SK-N-SH (cell line): Measurements from ENCODE around the gene CCDC167. TPM values are rescaled to one million over a fixed set of nuclear protein-coding genes. Genes with fewer than 3 reads are reported as not detected.

Experiments
- CTCF ChIA-PET: fragments of 300-600, 350-600 bp; formaldehyde crosslinking; extraction: SDS; loops from one replicate; lab custom pipeline; 2021; lab: Yijun Ruan, JAX
- POLR2A ChIA-PET: fragments of 350-600 bp; sonication (Branson Sonifier 250); formaldehyde crosslinking; extraction: SDS; loops from one replicate; lab custom pipeline; 2020; ENCODE audit warnings: antibody characterized with exemption, inconsistent platforms; lab: Yijun Ruan, JAX
- DNase-seq: peaks from one replicate; pipeline ENCODE4 v3.0.0; 2012
- H2AFZ ChIP-seq: fragments of 200-600 bp; sonication (generic); 2 replicates; pipeline ENCODE4 v1.8.1; 2016; ENCODE audit warnings: antibody characterized with exemption, mild to moderate bottlenecking, low read depth
- H3F3A ChIP-seq: fragments of 200-600 bp; sonication (generic); replicated peaks from 2 replicates; pipeline ENCODE3; 2016; ENCODE audit warnings: antibody characterized with exemption, mild to moderate bottlenecking; ENCODE audit not compliant: insufficient read depth
- H3K27ac ChIP-seq, 2 experiments: fragments of 200-500 bp in 1 of 2; fragments of 200-600 bp in 1 of 2; sonication (Bioruptor generic) in 1 of 2; sonication (generic), shearing (Covaris generic) in 1 of 2; 2 replicates each; pipeline versions ENCODE4 v1.5.1 to v1.6.1; 2014 to 2016; ENCODE audit warnings: low read depth in 2 of 2, inconsistent platforms in 1 of 2, low read length in 1 of 2, mild to moderate bottlenecking in 1 of 2, mixed read lengths in 1 of 2
- H3K27me3 ChIP-seq: fragments of 200-600 bp; sonication (generic), shearing (Covaris generic); 2 replicates; pipeline ENCODE4 v1.6.1; 2016; ENCODE audit warnings: mixed run types; ENCODE audit not compliant: insufficient read depth
- H3K36me3 ChIP-seq, 2 experiments: fragments of 200-500 bp in 1 of 2; fragments of 200-600 bp in 1 of 2; sonication (Bioruptor generic) in 1 of 2; sonication (generic) in 1 of 2; replicated peaks in 1 of 2; 2 replicates each; pipeline versions ENCODE3 to v1.5.1; 2014 to 2016; ENCODE audit warnings: low read length in 1 of 2, mild to moderate bottlenecking in 1 of 2; ENCODE audit not compliant: insufficient read depth in 2 of 2, control insufficient read depth in 1 of 2
- H3K4me1 ChIP-seq, 2 experiments: fragments of 200-500 bp in 1 of 2; fragments of 200-600 bp in 1 of 2; sonication (Bioruptor generic) in 1 of 2; sonication (generic), shearing (Covaris generic) in 1 of 2; 2 replicates each; pipeline versions ENCODE4 v1.5.1 to v1.6.1; 2014 to 2016; ENCODE audit warnings: low read depth in 1 of 2, low read length in 1 of 2, mixed run types in 1 of 2; ENCODE audit not compliant: insufficient read depth in 2 of 2, control insufficient read depth in 1 of 2
- H3K4me2 ChIP-seq: fragments of 200-600 bp; sonication (generic), shearing (Covaris generic); 2 replicates; pipeline ENCODE4 v1.6.1; 2017; ENCODE audit warnings: mixed run types
- H3K4me3 ChIP-seq, 2 experiments: fragments of 200-500 bp in 1 of 2; fragments of 200-600 bp in 1 of 2; sonication (Bioruptor generic) in 1 of 2; sonication (generic), shearing (Covaris generic) in 1 of 2; 2 replicates each; pipeline versions ENCODE4 v1.5.1 to v1.8.1; 2014 to 2016; ENCODE audit warnings: low read depth in 2 of 2, inconsistent platforms in 1 of 2, low read length in 1 of 2, mild to moderate bottlenecking in 1 of 2, mixed read lengths in 1 of 2, moderate library complexity in 1 of 2
- H3K79me2 ChIP-seq: fragments of 200-600 bp; sonication (generic); 2 replicates; pipeline ENCODE4 v1.8.1; 2017; ENCODE audit warnings: mild to moderate bottlenecking; ENCODE audit not compliant: insufficient read depth
- H3K9ac ChIP-seq: fragments of 200-600 bp; sonication (generic); 2 replicates; pipeline ENCODE4 v1.6.1; 2017; ENCODE audit warnings: mixed run types
- H3K9me2 ChIP-seq: fragments of 200-600 bp; sonication (generic); 2 replicates; pipeline ENCODE4 v1.6.1; 2017; ENCODE audit warnings: mixed run types
- H3K9me3 ChIP-seq: fragments of 200-600 bp; sonication (generic); 2 replicates; pipeline ENCODE4 v1.6.1; 2017; ENCODE audit warnings: mixed run types, mild to moderate bottlenecking, moderate library complexity
- H4K20me1 ChIP-seq: fragments of 200-600 bp; sonication (generic); 2 replicates; pipeline ENCODE4 v1.6.1; 2017; ENCODE audit warnings: mild to moderate bottlenecking, mixed run types; ENCODE audit not compliant: insufficient read depth
- CHD2 ChIP-seq: fragments of 150-350 bp; IDR thresholded peaks from 2 replicates; pipeline ENCODE4 v1.6.1; 2018; ENCODE audit warnings: low read length; ENCODE audit not compliant: partially characterized antibody
- ELF1 ChIP-seq: IDR thresholded peaks from 2 replicates; pipeline ENCODE4 v1.4.0; 2012
- EP300 ChIP-seq, 2 experiments: IDR thresholded peaks; 2 replicates each; pipeline versions ENCODE4 v1.4.0 to v1.6.1; 2012; ENCODE audit warnings: borderline replicate concordance in 1 of 2, low read depth in 1 of 2, low read length in 1 of 2
- EZH2phosphoT487 ChIP-seq: fragments of 200-600 bp; sonication (generic); IDR thresholded peaks from 2 replicates; pipeline ENCODE4 v1.6.1; 2017; ENCODE audit warnings: low read depth, mixed run types, mild to moderate bottlenecking, antibody characterized with exemption, moderate library complexity, borderline replicate concordance
- FOXJ3 ChIP-seq: sonication (generic); formaldehyde crosslinking; IDR thresholded peaks from 2 replicates; pipeline ENCODE4 v1.5.1; 2020; ENCODE audit warnings: mild to moderate bottlenecking, missing genetic modification reagents
- FOXM1 ChIP-seq: IDR thresholded peaks from 2 replicates; pipeline ENCODE4 v1.4.0; 2012; ENCODE audit warnings: low read depth, mild to moderate bottlenecking
- GABPA ChIP-seq: IDR thresholded peaks from 2 replicates; pipeline ENCODE4 v1.4.0; 2012; ENCODE audit warnings: low read depth, mild to moderate bottlenecking
- GATA2 ChIP-seq: sonication (generic); formaldehyde crosslinking; IDR thresholded peaks from 2 replicates; pipeline ENCODE4 v1.5.0; 2020; ENCODE audit warnings: mild to moderate bottlenecking, missing genetic modification reagents
- JUND ChIP-seq: IDR thresholded peaks from 2 replicates; pipeline ENCODE4 v1.4.0; 2012
- MEF2A ChIP-seq: IDR thresholded peaks from 2 replicates; pipeline ENCODE4 v1.4.0; 2012; ENCODE audit warnings: low read depth, borderline replicate concordance
- MXI1 ChIP-seq: IDR thresholded peaks from 2 replicates; pipeline ENCODE4 v1.6.1; 2012; ENCODE audit warnings: mild to moderate bottlenecking, low read depth, low read length, improper control_type of control experiment
- NFIC ChIP-seq: IDR thresholded peaks from 2 replicates; pipeline ENCODE4 v1.4.0; 2012; ENCODE audit warnings: borderline replicate concordance
- RAD21 ChIP-seq: IDR thresholded peaks from 2 replicates; pipeline ENCODE4 v1.6.1; 2012; ENCODE audit warnings: mild to moderate bottlenecking, low read length
- RFX5 ChIP-seq: IDR thresholded peaks from 2 replicates; pipeline ENCODE4 v1.6.1; 2012; ENCODE audit warnings: mild to moderate bottlenecking, improper control_type of control experiment, low read length
- RXRA ChIP-seq: IDR thresholded peaks from 2 replicates; pipeline ENCODE4 v1.4.0; 2012; ENCODE audit warnings: low read depth, mild to moderate bottlenecking, borderline replicate concordance
- SIN3A ChIP-seq: IDR thresholded peaks from 2 replicates; pipeline ENCODE4 v1.6.1; 2012; ENCODE audit warnings: low read depth, mild to moderate bottlenecking, low read length, moderate library complexity, borderline replicate concordance
- SMC3 ChIP-seq: IDR thresholded peaks from 2 replicates; pipeline ENCODE4 v1.6.1; 2012; ENCODE audit warnings: low read depth, low read length, improper control_type of control experiment
- TAF1 ChIP-seq: IDR thresholded peaks from 2 replicates; pipeline ENCODE4 v1.6.1; 2012; ENCODE audit warnings: low read depth, mild to moderate bottlenecking, low read length, moderate library complexity, borderline replicate concordance
- TCF12 ChIP-seq: IDR thresholded peaks from 2 replicates; pipeline ENCODE4 v1.4.0; 2012
- TEAD4 ChIP-seq: IDR thresholded peaks from 2 replicates; pipeline ENCODE4 v1.4.0; 2012; ENCODE audit warnings: mild to moderate bottlenecking, borderline replicate concordance; ENCODE audit not compliant: insufficient read depth
- WGBS: methylation state at CpG from one replicate; pipeline ENCODE4 v1.1.6; 2017; ENCODE audit warnings: low lambda C conversion rate; 5-methylcytosine and 5-hydroxymethylcytosine counted together
- polyA plus RNA-seq, 3 experiments: library from polyadenylated mRNA; depleted of rRNA; stranded (reverse); fragments of >200 nt; gene quantifications; 2 replicates each; pipeline ENCODE4 v1.2.3, GENCODE V29; 2012
- TF ChIP-seq, protein P1 (sequence below): fragments of 150-350 bp; IDR thresholded peaks from 2 replicates; pipeline ENCODE4 v1.6.1; 2016; ENCODE audit warnings: mild to moderate bottlenecking, low read depth, low read length
- TF ChIP-seq, protein P2 (sequence below): fragments of 150-350 bp; IDR thresholded peaks from 2 replicates; pipeline ENCODE4 v1.6.1; 2017; ENCODE audit warnings: antibody characterized with exemption, low read length, low read depth, borderline replicate concordance
- TF ChIP-seq, protein P3 (sequence below): IDR thresholded peaks from 2 replicates; pipeline ENCODE4 v1.4.0; 2012; ENCODE audit warnings: low read depth, borderline replicate concordance
- TF ChIP-seq, protein P4 (sequence below): IDR thresholded peaks from 2 replicates; pipeline ENCODE4 v1.4.0; 2012; ENCODE audit warnings: low read depth
- TF ChIP-seq, protein P5 (sequence below): IDR thresholded peaks from 2 replicates; pipeline ENCODE4 v1.6.1; 2012; ENCODE audit warnings: mild to moderate bottlenecking, low read depth, low read length, moderate library complexity

The CCDC167 gene
- polyA plus RNA-seq, 1 of the 3 experiments (the other 2 are of a cell fraction), result 49.1 TPM

DNA sequence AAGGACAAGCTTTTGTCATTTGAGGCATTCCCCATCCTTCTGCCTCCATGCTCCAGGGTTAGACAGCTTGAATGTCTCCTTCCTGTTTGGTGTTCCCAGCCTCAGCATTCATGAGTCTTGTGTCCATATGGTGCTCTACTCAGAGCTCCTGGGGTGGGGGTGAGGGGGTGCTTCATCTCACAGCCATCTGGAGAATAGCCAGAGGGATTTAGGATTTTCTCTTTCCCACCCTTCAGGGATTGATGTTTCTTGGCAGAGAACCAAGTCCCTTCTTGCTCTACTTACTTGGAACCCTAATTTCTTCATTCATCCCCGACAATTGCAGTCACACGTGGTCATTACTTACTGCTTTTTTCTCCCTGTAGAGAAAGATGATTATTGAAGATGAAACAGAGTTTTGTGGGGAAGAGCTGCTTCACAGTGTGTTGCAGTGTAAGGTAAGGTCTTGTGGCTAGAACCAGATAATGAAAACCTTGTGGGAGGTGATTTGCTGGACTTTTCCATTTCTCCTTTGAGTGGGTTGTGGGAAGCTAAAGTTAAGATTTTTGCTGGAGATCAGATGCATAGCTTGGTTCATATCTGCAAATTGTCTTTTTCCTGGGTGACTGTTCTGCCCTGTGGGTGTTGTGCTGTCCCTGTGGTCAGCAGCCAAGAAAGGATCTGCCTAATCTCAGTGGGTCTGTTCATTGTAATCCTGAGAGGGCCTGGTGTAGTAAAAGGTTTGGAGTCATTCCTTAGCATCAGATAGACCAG lies 48.1 kb downstream of the CCDC167 start (continued):
- TF ChIP-seq SIN3A (no peak), MXI1 (peak; percentile 69), ELF1 (no peak), FOXM1 (no peak), RFX5 (no peak), NFIC (no peak), MEF2A (no peak), EZH2phosphoT487 (no peak), TEAD4 (no peak), TCF12 (peak; percentile 61), JUND (no peak)
- TF ChIP-seq, protein P1, sequence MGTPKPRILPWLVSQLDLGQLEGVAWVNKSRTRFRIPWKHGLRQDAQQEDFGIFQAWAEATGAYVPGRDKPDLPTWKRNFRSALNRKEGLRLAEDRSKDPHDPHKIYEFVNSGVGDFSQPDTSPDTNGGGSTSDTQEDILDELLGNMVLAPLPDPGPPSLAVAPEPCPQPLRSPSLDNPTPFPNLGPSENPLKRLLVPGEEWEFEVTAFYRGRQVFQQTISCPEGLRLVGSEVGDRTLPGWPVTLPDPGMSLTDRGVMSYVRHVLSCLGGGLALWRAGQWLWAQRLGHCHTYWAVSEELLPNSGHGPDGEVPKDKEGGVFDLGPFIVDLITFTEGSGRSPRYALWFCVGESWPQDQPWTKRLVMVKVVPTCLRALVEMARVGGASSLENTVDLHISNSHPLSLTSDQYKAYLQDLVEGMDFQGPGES, result no peak
- TF ChIP-seq, all 33 proteins: peak for 7

DNA sequence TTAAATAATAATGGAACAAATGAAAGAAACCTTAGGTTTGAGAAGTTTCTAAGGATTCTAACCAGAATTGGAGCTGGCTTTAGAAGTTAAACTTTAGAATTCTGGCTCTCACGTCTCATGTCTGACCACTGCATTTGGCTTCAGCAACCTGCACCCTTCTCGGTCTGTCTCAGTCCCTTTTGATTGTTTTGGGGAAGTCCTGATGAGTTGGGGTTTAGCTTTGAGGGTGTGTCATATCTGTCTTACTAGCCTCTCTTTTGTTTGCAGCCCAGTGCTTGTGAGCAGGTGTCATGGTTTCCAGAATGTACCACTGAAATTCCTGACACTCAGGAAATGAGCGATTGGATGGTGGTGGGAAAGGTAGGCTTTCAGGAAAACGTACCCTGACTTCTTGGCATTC lies 49.7 kb downstream of the CCDC167 start:
- H3K79me2 ChIP-seq, result no peaks in the 10 kb centered on the region
- H3K9me2 ChIP-seq, result no peaks in the 10 kb centered on the region
- peaks cover 3 to 43% of the 10 kb centered on the region in 2 experiments; a peak in 2 of 4 replicates for H3K4me1 ChIP-seq
- no peak overlapping the region for H3K4me3 ChIP-seq
- POLR2A ChIA-PET, result no interaction called here
- no peak for DNase-seq
- H3K9ac ChIP-seq, result no peak overlapping the region
- no peak overlapping the region for H3K4me2 ChIP-seq
- WGBS, result 88% methylated on average over 4 of the region's 4 CpGs
- no peaks in the 10 kb centered on the region for H4K20me1 ChIP-seq
- H3K27ac ChIP-seq, result no peak overlapping the region; a peak in 1 of 4 replicates
- TF ChIP-seq GABPA, result no peak
- no peak for TF ChIP-seq FOXJ3 (CRISPR knock-in tag)
- no peak for TF ChIP-seq SMC3
- no peak for TF ChIP-seq TAF1
- TF ChIP-seq, protein P2, sequence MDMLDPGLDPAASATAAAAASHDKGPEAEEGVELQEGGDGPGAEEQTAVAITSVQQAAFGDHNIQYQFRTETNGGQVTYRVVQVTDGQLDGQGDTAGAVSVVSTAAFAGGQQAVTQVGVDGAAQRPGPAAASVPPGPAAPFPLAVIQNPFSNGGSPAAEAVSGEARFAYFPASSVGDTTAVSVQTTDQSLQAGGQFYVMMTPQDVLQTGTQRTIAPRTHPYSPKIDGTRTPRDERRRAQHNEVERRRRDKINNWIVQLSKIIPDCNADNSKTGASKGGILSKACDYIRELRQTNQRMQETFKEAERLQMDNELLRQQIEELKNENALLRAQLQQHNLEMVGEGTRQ, result no peak
- TF ChIP-seq, protein P3, sequence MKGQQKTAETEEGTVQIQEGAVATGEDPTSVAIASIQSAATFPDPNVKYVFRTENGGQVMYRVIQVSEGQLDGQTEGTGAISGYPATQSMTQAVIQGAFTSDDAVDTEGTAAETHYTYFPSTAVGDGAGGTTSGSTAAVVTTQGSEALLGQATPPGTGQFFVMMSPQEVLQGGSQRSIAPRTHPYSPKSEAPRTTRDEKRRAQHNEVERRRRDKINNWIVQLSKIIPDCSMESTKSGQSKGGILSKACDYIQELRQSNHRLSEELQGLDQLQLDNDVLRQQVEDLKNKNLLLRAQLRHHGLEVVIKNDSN, result no peak
- TF ChIP-seq MEF2A, result no peak
- no peak for TF ChIP-seq TCF12
- no peak for TF ChIP-seq CHD2
- TF ChIP-seq JUND, result no peak
- TF ChIP-seq, protein P4, sequence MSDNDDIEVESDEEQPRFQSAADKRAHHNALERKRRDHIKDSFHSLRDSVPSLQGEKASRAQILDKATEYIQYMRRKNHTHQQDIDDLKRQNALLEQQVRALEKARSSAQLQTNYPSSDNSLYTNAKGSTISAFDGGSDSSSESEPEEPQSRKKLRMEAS, result no peak
- TF ChIP-seq, protein P5, sequence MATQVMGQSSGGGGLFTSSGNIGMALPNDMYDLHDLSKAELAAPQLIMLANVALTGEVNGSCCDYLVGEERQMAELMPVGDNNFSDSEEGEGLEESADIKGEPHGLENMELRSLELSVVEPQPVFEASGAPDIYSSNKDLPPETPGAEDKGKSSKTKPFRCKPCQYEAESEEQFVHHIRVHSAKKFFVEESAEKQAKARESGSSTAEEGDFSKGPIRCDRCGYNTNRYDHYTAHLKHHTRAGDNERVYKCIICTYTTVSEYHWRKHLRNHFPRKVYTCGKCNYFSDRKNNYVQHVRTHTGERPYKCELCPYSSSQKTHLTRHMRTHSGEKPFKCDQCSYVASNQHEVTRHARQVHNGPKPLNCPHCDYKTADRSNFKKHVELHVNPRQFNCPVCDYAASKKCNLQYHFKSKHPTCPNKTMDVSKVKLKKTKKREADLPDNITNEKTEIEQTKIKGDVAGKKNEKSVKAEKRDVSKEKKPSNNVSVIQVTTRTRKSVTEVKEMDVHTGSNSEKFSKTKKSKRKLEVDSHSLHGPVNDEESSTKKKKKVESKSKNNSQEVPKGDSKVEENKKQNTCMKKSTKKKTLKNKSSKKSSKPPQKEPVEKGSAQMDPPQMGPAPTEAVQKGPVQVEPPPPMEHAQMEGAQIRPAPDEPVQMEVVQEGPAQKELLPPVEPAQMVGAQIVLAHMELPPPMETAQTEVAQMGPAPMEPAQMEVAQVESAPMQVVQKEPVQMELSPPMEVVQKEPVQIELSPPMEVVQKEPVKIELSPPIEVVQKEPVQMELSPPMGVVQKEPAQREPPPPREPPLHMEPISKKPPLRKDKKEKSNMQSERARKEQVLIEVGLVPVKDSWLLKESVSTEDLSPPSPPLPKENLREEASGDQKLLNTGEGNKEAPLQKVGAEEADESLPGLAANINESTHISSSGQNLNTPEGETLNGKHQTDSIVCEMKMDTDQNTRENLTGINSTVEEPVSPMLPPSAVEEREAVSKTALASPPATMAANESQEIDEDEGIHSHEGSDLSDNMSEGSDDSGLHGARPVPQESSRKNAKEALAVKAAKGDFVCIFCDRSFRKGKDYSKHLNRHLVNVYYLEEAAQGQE, result no peak
- no peak for TF ChIP-seq RAD21
- TF ChIP-seq TEAD4, result no peak
- no peak for TF ChIP-seq EP300 (IDR thresholded peaks at IDR 0.05; ENCODE audit: borderline replicate concordance in 1 of 2, low read depth in 1 of 2, low read length in 1 of 2)
- TF ChIP-seq RXRA, result no peak
- TF ChIP-seq GATA2, result no peak
- TF ChIP-seq ELF1, result no peak
- TF ChIP-seq RFX5, result no peak
- TF ChIP-seq, all 33 proteins: peak for 0
- H3F3A ChIP-seq, result peaks cover 4% of the 10 kb centered on the region
- peaks cover 56% of the 10 kb centered on the region in 2 experiments for H3K36me3 ChIP-seq
- H3K9me3 ChIP-seq, result no peaks in the 10 kb centered on the region
- CTCF ChIA-PET, result interaction anchor here (0.6 to 3.0 kb wide), 4 partner anchors 14 to 241 kb away, joined by 3 to 9 read pairs (median 4); no protein-coding TSS in a partner anchor
- H3K27me3 ChIP-seq, result no peaks in the 10 kb centered on the region
- H2AFZ ChIP-seq, result no peak overlapping the region
